Breast epithelium (tissue), 4 donors: ENCODE data around the gene GRIK3. TPM values are rescaled to one million over a fixed set of nuclear protein-coding genes. Genes with fewer than 3 reads are reported as not detected.

Experiments
- DNase-seq, 2 donors: peaks; one replicate each; pipeline ENCODE4 v3.0.0-alpha.2; 2019; ENCODE audit warnings: low spot score in 2 of 2
- H3K27ac ChIP-seq, 2 donors: fragments of 200-600 bp; sonication (generic) in 1 of 2; one replicate each; pipeline ENCODE4 v1.5.1; 2016 to 2019; ENCODE audit warnings: mild to moderate bottlenecking in 1 of 2
- H3K27me3 ChIP-seq, 2 donors: fragments of 200-600 bp; sonication (generic) in 1 of 2; one replicate each; pipeline versions ENCODE4 v1.5.1 to v1.6.0; 2017 to 2019; ENCODE audit warnings: control low read depth in 1 of 2, mild to moderate bottlenecking in 1 of 2
- H3K36me3 ChIP-seq: fragments of 200-600 bp; one replicate; pipeline ENCODE4 v1.5.1; 2019
- H3K4me1 ChIP-seq, 2 donors: fragments of 200-600 bp; sonication (generic); one replicate each; pipeline ENCODE4 v1.5.1; 2016 to 2019; ENCODE audit warnings: control low read depth in 1 of 2
- H3K4me3 ChIP-seq, 3 donors: fragments of 200-600 bp; sonication (generic); 1 replicate in 2 of 3; 2 replicates in 1 of 3; pipeline ENCODE4 v1.5.1; 2016 to 2019; ENCODE audit warnings: mild to moderate bottlenecking in 3 of 3, moderate library complexity in 2 of 3
- H3K9me3 ChIP-seq, 2 donors: fragments of 200-600 bp; sonication (generic) in 1 of 2; one replicate each; pipeline ENCODE4 v1.5.1; 2016 to 2019; ENCODE audit warnings: control low read depth in 1 of 2
- CTCF ChIP-seq, 3 donors: fragments of 450-650 bp; IDR thresholded peaks; one replicate each; pipeline ENCODE4 v1.5.1; 2016 to 2017; ENCODE audit warnings: antibody characterized with exemption in 3 of 3, mild to moderate bottlenecking in 3 of 3, moderate library complexity in 3 of 3
- POLR2A ChIP-seq: fragments of 450-650 bp; IDR thresholded peaks from one replicate; pipeline ENCODE4 v1.6.1; 2016; ENCODE audit warnings: antibody characterized with exemption, mild to moderate bottlenecking, moderate library complexity
- POLR2AphosphoS5 ChIP-seq, 3 donors: sonication (generic); formaldehyde crosslinking; IDR thresholded peaks; one replicate each; pipeline ENCODE4 v1.6.1; 2017; ENCODE audit warnings: antibody characterized with exemption in 3 of 3
- intact Hi-C: fragments of 100-400 bp; cut with DNase I; formaldehyde crosslinking; loops from one replicate; pipeline ENCODE4 v1.15.1; 2023; ENCODE audit warnings: low total_unique reads
- total RNA-seq, 3 donors: library from RNA; depleted of rRNA; stranded (reverse); fragments of >200 nt; gene quantifications; one replicate each; pipeline ENCODE4 v1.1.0, GENCODE V29; 2016

GRIK3 gene
- total RNA-seq, 3 donors from 2014 or later = under 0.01 to 10.0 (median 4.6) TPM

- H3K9me3 ChIP-seq = no peaks in the 10 kb centered on the region
- H3K4me3 ChIP-seq = peak overlapping the region in 1 of 3 donors; percentile 3
- H3K4me1 ChIP-seq = peaks cover 0 to 7% of the 10 kb centered on the region in 2 donors
- H3K27me3 ChIP-seq = peaks cover 0 to 52% of the 10 kb centered on the region in 2 donors
- H3K27ac ChIP-seq = peak overlapping the region; percentile 25 to 55
- H3K36me3 ChIP-seq = no peaks in the 10 kb centered on the region
- DNase-seq = no peak
- intact Hi-C loops = loop anchor here (5.0 kb wide), 1 partner anchor 599 kb away; no protein-coding TSS in a partner anchor
- TF ChIP-seq POLR2A (no peak), CTCF (IDR thresholded peaks at IDR 0.05) (no peak), POLR2AphosphoS5 (IDR thresholded peaks at IDR 0.05) (no peak)
These were observed 1.7 kb upstream of the GRIK3 start for GRCh38 chr1:37035796-37036666.

- intact Hi-C loops = loop anchor here (5.0 kb wide), 1 partner anchor 598 kb away; no protein-coding TSS in a partner anchor
- peak overlapping the region in 2 of 3 donors; percentile 48 to 72 for H3K4me3 ChIP-seq
- peaks cover 0 to 52% of the 10 kb centered on the region in 2 donors for H3K27me3 ChIP-seq
- TF ChIP-seq POLR2A = no peak
- no peak for TF ChIP-seq POLR2AphosphoS5 (IDR thresholded peaks at IDR 0.05)
- no peak for TF ChIP-seq CTCF (IDR thresholded peaks at IDR 0.05)
- peak overlapping the region in 1 of 2 donors; percentile 55 for H3K27ac ChIP-seq
- no peak for DNase-seq
- H3K4me1 ChIP-seq = peaks cover 0 to 7% of the 10 kb centered on the region in 2 donors
- no peaks in the 10 kb centered on the region for H3K36me3 ChIP-seq
- H3K9me3 ChIP-seq = no peaks in the 10 kb centered on the region
These were observed 838 bp upstream of the GRIK3 start for GRCh38 chr1:37035014-37035691.

DNA sequence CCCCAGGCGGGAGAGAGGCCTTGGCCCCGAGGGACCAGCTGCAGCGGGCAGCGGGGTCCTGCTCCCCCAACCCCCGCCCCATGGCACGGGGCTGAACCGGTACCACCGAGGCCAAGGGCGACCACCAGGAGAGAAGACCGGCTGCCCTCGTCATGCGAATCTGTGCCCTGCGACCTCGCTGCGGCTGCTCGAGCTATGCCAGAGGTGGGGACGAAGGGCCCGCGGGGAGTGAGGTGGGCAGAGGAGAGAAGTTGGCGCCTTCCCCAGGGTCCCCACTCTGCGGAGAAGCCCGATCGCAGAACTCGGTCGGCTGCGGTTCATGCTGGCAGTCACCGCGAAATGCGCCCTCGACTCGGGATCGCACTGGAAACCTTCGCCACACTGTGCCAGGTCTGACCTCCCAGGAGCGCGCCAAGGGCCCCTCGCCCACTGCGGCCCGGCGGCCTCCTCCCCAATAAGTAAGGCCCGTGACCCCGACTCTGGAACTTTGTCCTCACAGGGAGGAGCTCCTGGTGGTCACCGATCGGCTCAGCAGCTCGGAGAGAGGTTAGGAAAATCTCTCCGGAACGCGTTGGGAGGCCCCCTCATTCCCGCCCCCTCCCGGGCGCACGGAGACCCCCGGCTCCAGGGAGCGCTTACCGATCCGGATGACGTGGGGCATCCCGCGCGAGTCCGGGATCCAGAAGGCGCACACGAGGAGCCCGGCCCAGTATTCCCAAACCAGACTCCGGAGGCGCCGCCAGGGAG is 787 bp downstream of the GRIK3 start:
- no peak for TF ChIP-seq POLR2A
- TF ChIP-seq CTCF (IDR thresholded peaks at IDR 0.05) = no peak
- TF ChIP-seq POLR2AphosphoS5 (IDR thresholded peaks at IDR 0.05) = no peak
- H3K4me1 ChIP-seq = peaks cover 0 to 7% of the 10 kb centered on the region in 2 donors
- peak overlapping the region in 2 of 3 donors; percentile 48 to 72 for H3K4me3 ChIP-seq
- DNase-seq = no peak
- no peaks in the 10 kb centered on the region for H3K9me3 ChIP-seq
- H3K36me3 ChIP-seq = no peaks in the 10 kb centered on the region
- intact Hi-C loops = no loop called here
- H3K27ac ChIP-seq = no peak overlapping the region
- H3K27me3 ChIP-seq = peaks cover 0 to 50% of the 10 kb centered on the region in 2 donors

DNA sequence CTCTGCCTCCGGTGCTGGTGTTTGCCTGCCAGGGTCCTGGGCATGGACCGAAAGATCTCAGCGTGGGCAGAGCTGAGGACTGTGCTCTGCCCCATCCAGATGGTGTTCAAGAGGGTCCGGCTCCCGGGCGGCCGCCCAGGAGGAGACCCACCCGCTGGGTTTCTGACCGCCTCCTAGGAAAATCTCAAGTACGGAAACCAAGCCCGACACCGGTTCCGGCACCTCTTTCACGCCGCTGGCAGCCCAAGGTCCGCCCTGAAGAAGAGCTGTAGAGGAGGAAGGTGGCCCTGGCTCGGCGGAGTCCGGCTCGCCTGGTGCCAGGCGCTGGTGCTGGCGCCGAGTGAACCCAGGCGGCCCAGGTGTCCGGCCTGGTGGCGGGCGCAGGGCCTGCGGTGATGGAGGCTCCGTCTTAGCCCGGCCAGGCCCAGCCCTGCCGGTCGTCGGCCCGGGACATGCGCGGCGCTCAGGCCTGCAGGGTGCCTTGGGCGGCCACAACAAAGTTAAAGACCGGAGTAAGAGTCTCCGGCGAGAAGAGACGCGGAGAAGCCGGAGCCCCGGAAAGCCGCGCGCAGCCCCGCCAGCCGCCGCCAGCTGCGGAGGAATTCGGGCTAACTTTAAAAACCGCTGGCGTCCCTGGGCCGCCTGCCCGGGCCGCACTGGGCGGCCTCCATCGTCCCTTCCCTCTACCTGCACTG is 1.5 kb downstream of the GRIK3 start:
- no peak for TF ChIP-seq POLR2AphosphoS5 (IDR thresholded peaks at IDR 0.05)
- no peak for TF ChIP-seq CTCF (IDR thresholded peaks at IDR 0.05)
- no peak for TF ChIP-seq POLR2A
- peaks cover 0 to 7% of the 10 kb centered on the region in 2 donors for H3K4me1 ChIP-seq

More for the DNA sequence above, 1.5 kb downstream of the GRIK3 start:
- H3K9me3 ChIP-seq = no peaks in the 10 kb centered on the region
- peaks cover 0 to 44% of the 10 kb centered on the region in 2 donors for H3K27me3 ChIP-seq
- no peak for DNase-seq
- no peaks in the 10 kb centered on the region for H3K36me3 ChIP-seq
- H3K27ac ChIP-seq = no peak overlapping the region
- H3K4me3 ChIP-seq = peak overlapping the region in 2 of 3 donors; percentile 48 to 72
- intact Hi-C loops = loop anchor here (1.0 kb wide), 1 partner anchor 10 kb away; no protein-coding TSS in a partner anchor
